ENCODE results near the gene MAZ.

DNA sequence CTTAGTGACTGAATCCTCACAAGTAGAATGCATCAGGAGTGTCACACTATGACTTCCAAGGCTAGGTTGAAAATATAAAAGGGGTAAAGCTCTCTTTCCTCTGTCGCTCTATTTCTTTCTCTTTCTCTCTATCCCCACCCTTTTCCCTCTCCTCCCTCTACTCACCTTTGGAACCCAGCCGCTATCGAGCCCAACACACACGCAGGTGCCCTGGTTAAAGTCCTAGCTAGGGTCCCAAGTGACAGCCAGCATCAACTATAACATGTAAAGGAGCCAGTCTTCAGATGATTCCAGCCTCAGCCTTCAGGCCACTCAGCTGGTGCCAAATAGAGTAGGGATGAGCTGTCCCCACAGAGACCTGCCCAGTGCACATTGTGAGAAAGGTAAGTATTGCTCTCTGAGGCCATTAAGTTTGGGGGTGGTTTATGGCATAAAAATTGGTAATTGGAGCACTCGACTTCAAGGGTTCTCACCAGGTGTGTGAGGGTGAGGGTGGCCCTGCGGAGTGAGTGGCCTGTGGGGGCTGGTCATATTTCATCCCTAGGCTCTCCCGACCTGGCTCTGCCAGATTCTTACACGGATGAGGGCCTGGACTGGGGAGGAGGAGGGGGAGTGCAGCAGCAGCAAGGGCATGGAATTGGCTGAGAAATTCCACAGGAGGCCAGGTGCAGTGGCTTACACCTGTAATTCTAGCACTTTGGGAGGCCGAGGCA is 45.6 kb upstream of the MAZ start:
- TF ChIP-seq, protein P1, sequence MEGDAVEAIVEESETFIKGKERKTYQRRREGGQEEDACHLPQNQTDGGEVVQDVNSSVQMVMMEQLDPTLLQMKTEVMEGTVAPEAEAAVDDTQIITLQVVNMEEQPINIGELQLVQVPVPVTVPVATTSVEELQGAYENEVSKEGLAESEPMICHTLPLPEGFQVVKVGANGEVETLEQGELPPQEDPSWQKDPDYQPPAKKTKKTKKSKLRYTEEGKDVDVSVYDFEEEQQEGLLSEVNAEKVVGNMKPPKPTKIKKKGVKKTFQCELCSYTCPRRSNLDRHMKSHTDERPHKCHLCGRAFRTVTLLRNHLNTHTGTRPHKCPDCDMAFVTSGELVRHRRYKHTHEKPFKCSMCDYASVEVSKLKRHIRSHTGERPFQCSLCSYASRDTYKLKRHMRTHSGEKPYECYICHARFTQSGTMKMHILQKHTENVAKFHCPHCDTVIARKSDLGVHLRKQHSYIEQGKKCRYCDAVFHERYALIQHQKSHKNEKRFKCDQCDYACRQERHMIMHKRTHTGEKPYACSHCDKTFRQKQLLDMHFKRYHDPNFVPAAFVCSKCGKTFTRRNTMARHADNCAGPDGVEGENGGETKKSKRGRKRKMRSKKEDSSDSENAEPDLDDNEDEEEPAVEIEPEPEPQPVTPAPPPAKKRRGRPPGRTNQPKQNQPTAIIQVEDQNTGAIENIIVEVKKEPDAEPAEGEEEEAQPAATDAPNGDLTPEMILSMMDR (IDR thresholded peaks at IDR 0.05; ENCODE audit: poor library complexity) = no peak
- no peak for TF ChIP-seq EZH2 (IDR thresholded peaks at IDR 0.05; ENCODE audit: borderline replicate concordance)

Data from hepatocyte (in vitro differentiated cells).